HG03460 (cell line): ENCODE measurements around the gene PRSS48.
"Not testable (repeated sequence)": the region's sequence is repeated elsewhere in the genome, so short reads cannot be mapped to it uniquely, and the experiment has no call there.

Experiments
- ATAC-seq: cut with Tn5 transposase; IDR thresholded peaks from one replicate; pipeline ENCODE4 v1.9.1; 2021; ENCODE audit not compliant: unreplicated experiment

Gene PRSS48

DNA sequence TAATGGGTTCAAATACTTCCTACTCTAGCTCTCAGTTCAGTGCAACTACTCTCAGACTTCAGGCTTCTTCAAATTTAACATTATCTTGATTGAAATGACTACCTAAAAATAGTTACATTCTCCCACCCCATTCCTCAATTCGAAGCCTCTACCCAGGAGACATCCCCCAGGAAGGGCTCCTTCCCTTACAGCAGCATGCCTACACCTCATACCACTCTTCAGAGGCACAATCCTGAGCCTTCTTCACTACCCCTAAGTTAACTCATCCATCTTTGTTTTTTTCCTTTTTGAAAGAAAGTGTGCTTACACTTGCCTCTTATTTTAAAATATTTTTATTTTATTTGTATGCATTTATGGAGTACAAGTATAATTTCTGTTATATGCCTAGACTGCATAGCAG lies 17.2 kb upstream of the PRSS48 start:
- ATAC-seq = no peak

DNA sequence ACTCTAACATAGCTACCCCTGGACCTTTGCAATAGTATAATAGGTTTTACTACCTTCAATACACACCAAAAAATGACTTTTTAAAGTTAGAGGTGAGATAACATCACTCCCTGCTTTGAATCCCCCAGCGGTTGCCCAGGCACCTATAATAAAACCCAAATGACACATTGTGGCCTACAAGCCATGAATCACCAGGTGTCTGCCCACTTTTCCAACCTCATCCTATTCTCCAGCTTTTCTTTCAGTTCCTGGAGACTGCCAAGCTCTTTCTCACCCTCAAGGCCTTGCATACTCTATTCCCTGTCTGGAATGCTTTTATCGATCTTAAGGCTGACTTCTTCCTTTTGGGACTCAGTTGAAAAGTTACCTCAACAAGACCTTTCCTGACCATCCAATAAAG lies 16.4 kb upstream of the PRSS48 start:
- ATAC-seq = no peak

DNA sequence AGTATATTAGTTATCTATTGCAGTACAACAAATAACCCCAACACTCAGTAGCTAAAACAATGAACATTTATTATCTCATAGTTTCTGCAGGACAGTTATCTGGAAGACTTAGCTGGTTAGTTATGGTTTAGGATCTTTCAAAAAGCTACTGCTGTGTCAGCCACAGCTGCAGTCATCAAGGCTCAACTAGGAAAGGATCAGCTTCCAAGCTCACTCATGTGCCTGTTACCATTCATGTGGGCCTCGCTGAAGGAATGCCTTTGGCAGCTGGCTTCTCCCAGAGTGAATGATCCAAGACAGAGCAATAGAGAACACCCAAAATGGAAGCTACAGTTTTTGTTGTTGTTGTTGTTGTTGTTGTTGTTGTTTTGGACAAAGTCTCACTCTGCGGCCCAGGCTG lies 13.5 kb upstream of the PRSS48 start:
- no peak for ATAC-seq

- ATAC-seq = no peak
Observed at GRCh38 chr4:151266497-151266896, 10.5 kb upstream of the PRSS48 start.

- ATAC-seq = no peak
Observed at GRCh38 chr4:151267104-151267503, 9.9 kb upstream of the PRSS48 start.

DNA sequence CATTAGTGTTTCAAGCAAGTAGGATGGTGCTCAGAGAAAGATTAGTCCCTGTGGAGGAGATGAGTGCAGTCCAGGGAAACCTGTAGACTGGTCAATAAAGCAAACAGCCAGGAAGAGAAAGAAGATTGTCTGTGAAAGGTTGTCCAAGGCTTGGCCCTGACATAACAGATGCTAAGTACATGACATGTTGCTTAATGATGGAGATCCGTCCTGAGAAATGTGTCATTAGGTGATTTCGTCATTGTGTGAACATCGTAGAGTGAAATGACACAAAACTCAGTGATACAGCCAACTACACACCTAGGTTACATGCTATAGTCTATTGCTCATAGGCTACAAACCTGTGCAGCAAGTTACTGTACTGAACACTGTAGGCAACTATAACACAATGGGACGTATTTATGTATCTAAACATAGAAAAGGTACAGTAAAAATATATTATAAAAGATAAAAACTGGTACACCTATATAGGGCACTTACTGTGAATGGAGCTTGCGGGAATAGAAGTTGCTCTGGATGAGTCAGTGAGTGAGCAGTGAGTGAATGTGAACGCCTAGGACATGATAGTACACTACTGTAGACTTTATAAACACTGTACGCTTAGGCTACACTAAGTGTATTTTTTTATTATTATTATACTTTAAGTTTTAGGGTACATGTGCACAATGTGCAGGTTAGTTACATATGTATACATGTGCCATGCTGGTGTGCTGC lies 9.0 kb upstream of the PRSS48 start:
- no peak for ATAC-seq

DNA sequence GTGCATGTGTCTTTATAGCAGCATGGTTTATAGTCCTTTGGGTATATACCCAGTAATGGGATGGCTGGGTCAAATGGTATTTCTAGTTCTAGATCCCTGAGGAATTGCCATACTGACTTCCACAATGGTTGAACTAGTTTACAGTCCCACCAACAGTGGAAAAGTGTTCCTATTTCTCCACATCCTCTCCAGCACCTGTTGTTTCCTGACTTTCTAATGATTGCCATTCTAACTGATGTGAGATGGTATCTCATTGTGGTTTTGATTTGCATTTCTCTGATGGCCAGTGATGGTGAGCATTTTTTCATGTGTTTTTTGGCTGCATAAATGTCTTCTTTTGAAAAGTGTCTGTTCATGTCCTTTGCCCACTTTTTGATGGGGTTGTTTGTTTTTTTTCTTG lies 8.1 kb upstream of the PRSS48 start:
- not testable (repeated sequence) for ATAC-seq

- no peak for ATAC-seq
Observed at GRCh38 chr4:151284534-151285245, 7.7 kb downstream of the PRSS48 start.

- ATAC-seq = no peak
Observed at GRCh38 chr4:151287409-151287808, 10.4 kb downstream of the PRSS48 start.

- no peak for ATAC-seq
Observed at GRCh38 chr4:151291485-151291884, 14.5 kb downstream of the PRSS48 start.

DNA sequence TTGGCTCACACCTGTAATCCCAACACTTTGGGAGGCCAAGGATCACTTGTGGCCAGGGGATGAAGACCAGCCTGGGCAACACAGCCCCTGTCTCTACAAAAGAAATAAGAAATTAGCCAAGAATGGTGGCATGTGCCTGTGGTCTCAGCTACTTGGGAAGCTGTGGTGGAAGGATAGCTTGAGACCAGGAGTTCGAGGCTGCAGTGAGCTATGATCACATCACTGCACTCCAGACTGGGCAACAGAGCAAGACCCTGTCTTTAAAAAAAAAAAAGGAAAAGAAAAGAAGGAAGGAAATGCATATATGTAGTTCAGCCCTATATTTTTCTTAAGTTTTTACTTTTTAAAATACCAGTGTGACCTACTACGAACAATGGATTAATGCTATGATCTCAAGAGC lies 15.1 kb downstream of the PRSS48 start:
- ATAC-seq = no peak

- no peak for ATAC-seq
Observed at GRCh38 chr4:151294833-151295496, 18.0 kb downstream of the PRSS48 start.

GRCh38 chr4:151296227-151296626 lies 19.3 kb downstream of the PRSS48 start:
- no peak for ATAC-seq

- no peak for ATAC-seq
Observed at GRCh38 chr4:151297170-151297569, 20.2 kb downstream of the PRSS48 start.

DNA sequence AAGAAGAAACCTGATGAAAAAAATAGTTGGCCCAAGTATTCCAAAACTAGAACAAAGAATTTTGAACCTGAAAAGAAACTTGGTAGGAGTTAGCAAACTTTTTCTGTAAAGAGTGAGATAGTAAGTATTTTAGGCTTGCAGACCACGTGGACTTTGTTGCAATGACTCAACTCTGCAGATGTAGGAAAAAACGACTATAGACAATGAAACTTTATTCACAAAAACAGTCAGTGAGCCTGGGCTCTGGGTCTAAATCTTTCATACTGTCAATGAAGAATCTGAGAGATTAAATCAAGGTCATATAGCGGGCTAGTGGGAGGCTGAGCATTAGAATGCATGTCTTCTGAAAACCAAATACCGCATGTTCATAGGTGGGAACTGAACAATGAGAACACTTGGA lies 25.5 kb downstream of the PRSS48 start:
- ATAC-seq = no peak

DNA sequence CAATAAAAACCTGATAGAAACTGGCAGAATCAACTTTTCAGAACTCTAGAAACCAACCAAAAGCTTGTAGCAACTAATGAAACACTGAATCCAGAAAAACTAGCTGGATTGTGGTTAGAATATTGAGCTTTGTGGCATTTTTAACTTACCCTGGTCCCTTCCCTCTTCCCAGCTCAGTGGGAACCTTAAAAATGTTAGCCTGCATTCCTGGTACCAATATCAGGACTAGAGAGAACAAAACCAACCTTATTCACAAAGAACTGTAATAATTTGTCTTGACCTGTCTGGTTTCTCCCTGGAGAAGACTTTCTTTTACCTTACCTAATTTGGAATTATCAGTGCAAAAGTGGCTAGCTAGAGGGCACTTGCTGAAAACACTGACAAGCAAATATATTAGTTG lies 27.3 kb downstream of the PRSS48 start:
- ATAC-seq = no peak

GRCh38 chr4:151304755-151305154 lies 27.8 kb downstream of the PRSS48 start:
- peak; percentile 75 for ATAC-seq

- no peak for ATAC-seq
Observed at GRCh38 chr4:151310124-151310728, 33.3 kb downstream of the PRSS48 start.

DNA sequence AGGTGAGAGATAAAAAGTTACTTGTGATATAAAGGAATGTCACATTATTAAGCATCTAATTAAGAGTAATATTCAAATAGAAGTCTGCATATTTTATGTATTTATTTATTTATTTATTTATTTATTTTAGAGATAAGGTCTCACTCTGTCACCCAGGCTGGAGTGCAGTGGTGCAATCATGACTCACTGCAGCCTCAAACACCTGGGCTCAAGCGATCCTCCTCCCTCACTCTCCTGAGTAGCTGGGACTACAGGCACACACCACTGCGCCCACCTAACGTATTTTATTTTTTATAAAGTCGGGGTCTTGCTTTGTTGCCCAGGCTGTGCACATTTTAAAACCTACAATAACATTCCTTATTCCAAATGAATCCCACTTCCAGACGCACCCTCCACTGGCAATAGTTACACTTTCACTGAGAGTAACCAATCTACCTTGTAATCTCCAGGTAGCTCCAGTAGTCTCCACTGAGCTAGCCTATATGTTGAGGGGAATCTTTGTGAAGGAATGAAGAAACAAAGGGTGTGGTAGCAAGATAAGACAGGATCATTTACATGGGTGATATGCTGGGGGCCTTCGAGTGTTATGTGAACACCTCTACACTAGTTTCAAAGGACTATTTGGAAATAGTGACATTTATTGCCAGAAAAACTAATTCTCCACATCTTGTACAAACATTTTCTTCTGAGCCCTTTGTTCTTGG lies 36.5 kb downstream of the PRSS48 start:
- no peak for ATAC-seq

GRCh38 chr4:151314010-151314355 lies 37.0 kb downstream of the PRSS48 start:
- ATAC-seq = no peak

- no peak for ATAC-seq
Observed at GRCh38 chr4:151314479-151314878, 37.5 kb downstream of the PRSS48 start.
